Esophagus muscularis mucosa (tissue), 4 donors: Measurements from ENCODE around the gene CEACAM1. TPM values are rescaled to one million over a fixed set of nuclear protein-coding genes. Genes with fewer than 3 reads are reported as not detected.

ENCODE experiments used
- DNase-seq: peaks from one replicate; pipeline ENCODE4 v3.0.0-alpha.2; 2017; ENCODE audit errors: extremely low spot score
- H3K27ac ChIP-seq, 4 donors: fragments of 200-600 bp; sonication (generic); replicated peaks in 1 of 4; 1 replicate in 3 of 4; 2 replicates in 1 of 4; pipeline ENCODE4 v1.5.1; 2016 to 2019; ENCODE audit warnings: mild to moderate bottlenecking in 1 of 4
- H3K27me3 ChIP-seq, 4 donors: fragments of 200-600 bp; sonication (generic); one replicate each; pipeline versions ENCODE4 v1.5.1 to v1.6.0; 2016 to 2019
- H3K36me3 ChIP-seq, 4 donors: fragments of 200-600 bp; sonication (generic); one replicate each; pipeline ENCODE4 v1.5.1; 2016 to 2019
- H3K4me1 ChIP-seq, 4 donors: fragments of 200-600 bp; sonication (generic); one replicate each; pipeline ENCODE4 v1.5.1; 2016 to 2019
- H3K4me3 ChIP-seq, 4 donors: fragments of 200-600 bp; sonication (generic); 1 replicate in 2 of 4; 2 replicates in 2 of 4; pipeline ENCODE4 v1.5.1; 2016 to 2019; ENCODE audit warnings: mild to moderate bottlenecking in 4 of 4, moderate library complexity in 1 of 4
- H3K9me3 ChIP-seq, 4 donors: fragments of 200-600 bp; sonication (generic); 1 replicate in 3 of 4; 2 replicates in 1 of 4; pipeline ENCODE4 v1.5.1; 2016 to 2019
- EP300 ChIP-seq: sonication (generic); formaldehyde crosslinking; IDR thresholded peaks from one replicate; pipeline ENCODE4 v1.6.1; 2017; ENCODE audit warnings: antibody characterized with exemption
- POLR2A ChIP-seq: fragments of 450-650 bp; IDR thresholded peaks from one replicate; pipeline ENCODE4 v1.6.1; 2017; ENCODE audit warnings: antibody characterized with exemption, moderate library complexity, mild to moderate bottlenecking, low read depth
- POLR2AphosphoS5 ChIP-seq, 2 donors: sonication (generic); formaldehyde crosslinking; IDR thresholded peaks; one replicate each; pipeline ENCODE4 v1.6.1; 2017; ENCODE audit warnings: antibody characterized with exemption in 2 of 2
- WGBS: methylation state at CpG from one replicate; pipeline ENCODE4 v1.1.5; 2018; 5-methylcytosine and 5-hydroxymethylcytosine counted together
- intact Hi-C: fragments of 100-400 bp; cut with DNase I; formaldehyde crosslinking; loops from one replicate; pipeline ENCODE4 v1.15.1; 2023
- total RNA-seq, 4 donors: library from RNA; depleted of rRNA; stranded (reverse); fragments of >200 nt; gene quantifications; one replicate each; pipeline versions ENCODE4 v1.1.0 to v1.2.1, GENCODE V29; 2016
- TF ChIP-seq, protein P1 (sequence below), 3 experiments: fragments of 200-600 bp in 2 of 3; fragments of 450-650 bp in 1 of 3; sonication (generic) in 2 of 3; IDR thresholded peaks; one replicate each; pipeline ENCODE4 v1.5.1; 2017 to 2019; ENCODE audit warnings: antibody characterized with exemption in 3 of 3, mild to moderate bottlenecking in 2 of 3, moderate library complexity in 1 of 3

Gene CEACAM1
- total RNA-seq, 4 donors from 2014 or later: 1.2 to 3.1 (median 1.7) TPM

DNA sequence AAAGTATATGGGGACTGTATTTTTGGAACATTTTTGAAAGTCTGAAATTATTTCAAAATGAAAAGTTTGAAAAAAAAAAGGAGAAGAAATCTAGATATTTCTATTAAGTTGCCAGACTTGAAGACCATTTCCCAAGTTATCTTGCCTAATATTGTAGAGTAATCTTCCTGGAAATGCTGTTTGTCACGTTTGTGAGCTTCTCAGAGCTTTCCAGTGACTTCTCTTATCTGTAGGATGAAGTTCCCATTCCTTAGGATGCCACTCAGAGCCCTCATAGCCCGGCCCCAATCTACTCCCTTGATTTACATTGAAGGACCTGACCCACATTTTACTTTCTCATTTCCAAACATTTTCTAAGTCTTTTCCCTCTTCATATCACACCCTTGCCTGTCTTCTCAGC, 42.8 kb upstream of the CEACAM1 start:
- H3K36me3 ChIP-seq: no peaks in the 10 kb centered on the region
- TF ChIP-seq EP300 (no peak), POLR2A (no peak), POLR2AphosphoS5 (IDR thresholded peaks at IDR 0.05) (no peak)
- WGBS: 58% methylated on average over 2 of the region's 2 CpGs
- H3K4me3 ChIP-seq: no peak overlapping the region
- no peak for DNase-seq
- H3K4me1 ChIP-seq: peaks cover 0 to 5% (median 4%) of the 10 kb centered on the region in 4 donors
- peaks cover 0 to 7% (median 0%) of the 10 kb centered on the region in 4 donors for H3K27me3 ChIP-seq
- intact Hi-C loops: no loop called here
- no peaks in the 10 kb centered on the region for H3K9me3 ChIP-seq
- H3K27ac ChIP-seq: no peak overlapping the region

- Histone ChIP-seq H3K4me1 (peaks cover 1 to 6% (median 4%) of the 10 kb centered on the region in 4 donors), H3K36me3 (no peaks in the 10 kb centered on the region), H3K4me3 (no peak overlapping the region), H3K9me3 (no peaks in the 10 kb centered on the region), H3K27me3 (peaks cover 0 to 7% (median 0%) of the 10 kb centered on the region in 4 donors), H3K27ac (no peak overlapping the region)
- TF ChIP-seq, protein P1, sequence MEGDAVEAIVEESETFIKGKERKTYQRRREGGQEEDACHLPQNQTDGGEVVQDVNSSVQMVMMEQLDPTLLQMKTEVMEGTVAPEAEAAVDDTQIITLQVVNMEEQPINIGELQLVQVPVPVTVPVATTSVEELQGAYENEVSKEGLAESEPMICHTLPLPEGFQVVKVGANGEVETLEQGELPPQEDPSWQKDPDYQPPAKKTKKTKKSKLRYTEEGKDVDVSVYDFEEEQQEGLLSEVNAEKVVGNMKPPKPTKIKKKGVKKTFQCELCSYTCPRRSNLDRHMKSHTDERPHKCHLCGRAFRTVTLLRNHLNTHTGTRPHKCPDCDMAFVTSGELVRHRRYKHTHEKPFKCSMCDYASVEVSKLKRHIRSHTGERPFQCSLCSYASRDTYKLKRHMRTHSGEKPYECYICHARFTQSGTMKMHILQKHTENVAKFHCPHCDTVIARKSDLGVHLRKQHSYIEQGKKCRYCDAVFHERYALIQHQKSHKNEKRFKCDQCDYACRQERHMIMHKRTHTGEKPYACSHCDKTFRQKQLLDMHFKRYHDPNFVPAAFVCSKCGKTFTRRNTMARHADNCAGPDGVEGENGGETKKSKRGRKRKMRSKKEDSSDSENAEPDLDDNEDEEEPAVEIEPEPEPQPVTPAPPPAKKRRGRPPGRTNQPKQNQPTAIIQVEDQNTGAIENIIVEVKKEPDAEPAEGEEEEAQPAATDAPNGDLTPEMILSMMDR (IDR thresholded peaks at IDR 0.05): no peak
- no peak for TF ChIP-seq EP300
- no peak for TF ChIP-seq POLR2A
- no peak for TF ChIP-seq POLR2AphosphoS5 (IDR thresholded peaks at IDR 0.05)
- intact Hi-C loops: no loop called here
- whole genome bisulfite sequencing: 63% methylated on average over 2 of the region's 2 CpGs
- DNase-seq: no peak
Observed at GRCh38 chr19:42569193-42569592, 40.9 kb upstream of the CEACAM1 start.

GRCh38 chr19:42568006-42568405, 39.7 kb upstream of the CEACAM1 start:
- no peaks in the 10 kb centered on the region for H3K9me3 ChIP-seq
- peaks cover 6 to 14% (median 9%) of the 10 kb centered on the region in 4 donors for H3K4me1 ChIP-seq
- WGBS: 60% methylated on average over 4 of the region's 4 CpGs
- no peak overlapping the region for H3K4me3 ChIP-seq
- H3K36me3 ChIP-seq: no peaks in the 10 kb centered on the region
- intact Hi-C loops: no loop called here
- H3K27ac ChIP-seq: no peak overlapping the region
- DNase-seq: no peak
- peaks cover 0 to 7% (median 0%) of the 10 kb centered on the region in 4 donors for H3K27me3 ChIP-seq
- TF ChIP-seq POLR2AphosphoS5 (IDR thresholded peaks at IDR 0.05) (no peak), EP300 (no peak)
- TF ChIP-seq, protein P1 (IDR thresholded peaks at IDR 0.05): no peak

DNA sequence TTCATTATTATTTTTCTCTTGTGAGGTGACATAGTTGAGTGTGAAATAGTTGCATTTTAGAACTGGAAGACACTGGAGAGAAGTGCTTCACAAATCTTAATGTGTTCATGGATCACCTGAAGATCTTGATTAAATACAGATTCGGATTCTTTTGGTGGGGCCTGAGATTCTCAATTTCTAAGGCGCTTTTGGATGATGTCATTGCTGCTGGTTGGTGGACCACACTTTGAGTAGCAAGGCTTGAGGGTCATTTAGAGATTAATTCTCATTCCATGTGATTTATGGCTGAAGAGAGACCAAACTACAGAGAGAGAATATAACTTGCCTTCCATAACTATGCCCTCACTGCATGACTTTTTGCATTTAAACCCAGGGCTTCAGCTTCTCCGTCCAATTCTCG, 39.3 kb upstream of the CEACAM1 start:
- no peak overlapping the region for H3K27ac ChIP-seq
- WGBS: 91% methylated on average over 4 of the region's 4 CpGs
- intact Hi-C loops: no loop called here

DNA sequence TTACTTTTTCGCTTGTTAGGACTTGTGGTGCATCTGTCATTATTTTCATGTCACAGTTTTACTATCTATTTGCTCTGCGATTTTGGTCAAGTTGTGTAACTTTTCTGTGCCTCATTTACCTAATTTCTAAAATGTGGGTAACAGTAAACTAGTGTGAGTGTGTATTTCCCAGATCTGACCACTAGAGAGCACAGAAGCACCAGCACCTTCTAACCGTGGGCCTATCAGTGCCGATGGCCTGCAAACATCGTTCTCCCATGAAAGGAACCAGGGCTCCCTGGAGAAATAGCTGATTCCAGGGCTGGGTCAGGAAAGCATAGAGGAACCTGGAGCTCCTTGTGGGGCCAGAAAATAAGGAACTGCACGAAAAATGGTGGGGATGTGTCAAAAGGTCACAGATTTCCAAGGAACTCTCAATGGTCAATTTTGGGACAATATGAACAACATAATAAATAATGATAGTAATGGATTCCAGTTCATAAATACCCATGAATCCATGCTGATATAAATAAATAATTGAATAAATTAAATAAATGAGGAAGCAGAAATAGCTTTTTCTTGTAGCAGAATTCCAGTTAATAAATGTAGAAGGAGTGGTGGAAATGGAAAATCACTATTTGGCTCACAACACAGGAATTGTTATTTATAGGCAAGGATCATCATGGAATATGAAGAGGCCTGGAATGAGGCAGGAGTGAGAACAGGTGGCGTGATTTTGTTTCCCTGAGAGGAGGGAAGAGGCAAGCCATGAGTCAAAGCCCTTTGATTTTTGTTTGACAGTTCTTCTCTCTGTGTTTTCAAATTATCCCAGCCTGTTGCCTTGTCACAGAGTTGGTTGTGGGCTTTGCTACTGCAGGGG, 35.3 kb upstream of the CEACAM1 start:
- Histone ChIP-seq H3K4me3 (no peak overlapping the region), H3K4me1 (peaks cover 6 to 14% (median 9%) of the 10 kb centered on the region in 4 donors), H3K9me3 (no peaks in the 10 kb centered on the region), H3K36me3 (no peaks in the 10 kb centered on the region), H3K27ac (no peak overlapping the region), H3K27me3 (peaks cover 0 to 17% (median 0%) of the 10 kb centered on the region in 4 donors)
- 22% methylated on average over 7 of the region's 7 CpGs for WGBS
- TF ChIP-seq, protein P1 (IDR thresholded peaks at IDR 0.05): peak; percentile 45 to 65 (median 57)
- TF ChIP-seq EP300: no peak
- no peak for TF ChIP-seq POLR2AphosphoS5 (IDR thresholded peaks at IDR 0.05)
- no peak for TF ChIP-seq POLR2A
- intact Hi-C loops: no loop called here
- no peak for DNase-seq

More for the DNA sequence above, 39.3 kb upstream of the CEACAM1 start:
- Histone ChIP-seq H3K36me3 (no peaks in the 10 kb centered on the region), H3K4me1 (peaks cover 6 to 14% (median 9%) of the 10 kb centered on the region in 4 donors), H3K4me3 (no peak overlapping the region), H3K27me3 (peaks cover 0 to 7% (median 0%) of the 10 kb centered on the region in 4 donors), H3K9me3 (no peaks in the 10 kb centered on the region)
- TF ChIP-seq EP300 (no peak), POLR2AphosphoS5 (IDR thresholded peaks at IDR 0.05) (no peak), POLR2A (no peak)
- TF ChIP-seq, protein P1 (IDR thresholded peaks at IDR 0.05): no peak
- DNase-seq: no peak
